HG02973 (cell line): ENCODE data around the gene CPVL.

Source experiments
- ATAC-seq: cut with Tn5 transposase; IDR thresholded peaks from one replicate; pipeline ENCODE4 v1.9.1; 2021; ENCODE audit warnings: moderate library complexity; ENCODE audit not compliant: unreplicated experiment

CPVL gene

GRCh38 chr7:29053105-29053872 is 93.0 kb downstream of the CPVL start:
- ATAC-seq, result no peak

GRCh38 chr7:29046978-29047377 is 99.4 kb downstream of the CPVL start:
- no peak for ATAC-seq

- ATAC-seq, result no peak
Measured at GRCh38 chr7:29045258-29046086, 100.9 kb downstream of the CPVL start.

GRCh38 chr7:29044554-29044953 is 101.8 kb downstream of the CPVL start:
- ATAC-seq, result no peak

GRCh38 chr7:29043576-29043975 is 102.8 kb downstream of the CPVL start:
- ATAC-seq, result no peak

GRCh38 chr7:29042824-29043231 is 103.5 kb downstream of the CPVL start:
- no peak for ATAC-seq

GRCh38 chr7:29041991-29042390 is 104.3 kb downstream of the CPVL start:
- ATAC-seq, result no peak

- ATAC-seq, result no peak
Measured at GRCh38 chr7:29040579-29040925, 105.8 kb downstream of the CPVL start.

GRCh38 chr7:29039821-29040578 is 106.3 kb downstream of the CPVL start:
- ATAC-seq, result no peak

GRCh38 chr7:29038463-29038862 is 107.9 kb downstream of the CPVL start:
- no peak for ATAC-seq

GRCh38 chr7:29035044-29035740 is 111.1 kb downstream of the CPVL start:
- no peak for ATAC-seq

- no peak for ATAC-seq
Measured at GRCh38 chr7:29033584-29033983, 112.8 kb downstream of the CPVL start.

GRCh38 chr7:29032146-29032545 is 114.2 kb downstream of the CPVL start:
- no peak for ATAC-seq

- ATAC-seq, result no peak
Measured at GRCh38 chr7:29030781-29031275, 115.5 kb downstream of the CPVL start.

GRCh38 chr7:29022291-29022988 is 123.9 kb downstream of the CPVL start:
- no peak for ATAC-seq

GRCh38 chr7:29019896-29020295 is 126.4 kb downstream of the CPVL start:
- ATAC-seq, result no peak

GRCh38 chr7:29019387-29019786 is 127.0 kb downstream of the CPVL start:
- ATAC-seq, result no peak

- ATAC-seq, result no peak
Measured at GRCh38 chr7:29017713-29018112, 128.6 kb downstream of the CPVL start.

GRCh38 chr7:29014725-29015124 is 131.6 kb downstream of the CPVL start:
- ATAC-seq, result no peak

- no peak for ATAC-seq
Measured at GRCh38 chr7:29013931-29014330, 132.4 kb downstream of the CPVL start.
